GM19043 (cell line): ENCODE measurements around the gene POU6F2.
A peak's percentile ranks its signal among the peaks of the same experiment; 100 is the strongest.

Source experiments
- ATAC-seq: cut with Tn5 transposase; IDR thresholded peaks from one replicate; pipeline ENCODE4 v1.9.1; 2021; ENCODE audit warnings: low read depth; ENCODE audit not compliant: unreplicated experiment

Gene POU6F2

GRCh38 chr7:39069031-39069430 lies 91.3 kb downstream of the POU6F2 start:
- ATAC-seq, result no peak

- ATAC-seq, result peak; percentile 82
Observed at GRCh38 chr7:39069896-39070881, 92.5 kb downstream of the POU6F2 start.

GRCh38 chr7:39071116-39071515 lies 93.4 kb downstream of the POU6F2 start:
- no peak for ATAC-seq

GRCh38 chr7:39073432-39073831 lies 95.7 kb downstream of the POU6F2 start:
- no peak for ATAC-seq

- no peak for ATAC-seq
Observed at GRCh38 chr7:39075210-39075609, 97.5 kb downstream of the POU6F2 start.

- ATAC-seq, result no peak
Observed at GRCh38 chr7:39083781-39084180, 106.1 kb downstream of the POU6F2 start.

GRCh38 chr7:39084349-39084748 lies 106.6 kb downstream of the POU6F2 start:
- ATAC-seq, result no peak

- no peak for ATAC-seq
Observed at GRCh38 chr7:39085189-39085588, 107.5 kb downstream of the POU6F2 start.

GRCh38 chr7:39085590-39086049 lies 107.9 kb downstream of the POU6F2 start:
- ATAC-seq, result no peak

- no peak for ATAC-seq
Observed at GRCh38 chr7:39086638-39087360, 109.1 kb downstream of the POU6F2 start.

GRCh38 chr7:39088730-39089593 lies 111.3 kb downstream of the POU6F2 start:
- ATAC-seq, result no peak

GRCh38 chr7:39091145-39091544 lies 113.4 kb downstream of the POU6F2 start:
- ATAC-seq, result no peak

GRCh38 chr7:39091774-39092173 lies 114.1 kb downstream of the POU6F2 start:
- no peak for ATAC-seq

- no peak for ATAC-seq
Observed at GRCh38 chr7:39094731-39095130, 117.0 kb downstream of the POU6F2 start.

- ATAC-seq, result no peak
Observed at GRCh38 chr7:39095875-39096619, 118.3 kb downstream of the POU6F2 start.

GRCh38 chr7:39098506-39098905 lies 120.8 kb downstream of the POU6F2 start:
- no peak for ATAC-seq

GRCh38 chr7:39099146-39099545 lies 121.4 kb downstream of the POU6F2 start:
- no peak for ATAC-seq

- ATAC-seq, result no peak
Observed at GRCh38 chr7:39100270-39100669, 122.6 kb downstream of the POU6F2 start.

GRCh38 chr7:39102234-39102633 lies 124.5 kb downstream of the POU6F2 start:
- ATAC-seq, result no peak

GRCh38 chr7:39105720-39106119 lies 128.0 kb downstream of the POU6F2 start:
- ATAC-seq, result no peak
